Activated naive CD8-positive, alpha-beta T cell treated with anti-CD3 and anti-CD28 coated beads for 36 hours (primary cell): ENCODE measurements around the gene SNCB. TPM values are rescaled to one million over a fixed set of nuclear protein-coding genes. Genes with fewer than 3 reads are reported as not detected.
"Not testable (repeated sequence)": the region's sequence is repeated elsewhere in the genome, so short reads cannot be mapped to it uniquely, and the experiment has no call there.

Source experiments
- DNase-seq: peaks from one replicate; pipeline ENCODE4 v3.0.0; 2021
- H3K27ac Mint-ChIP-seq: one replicate; pipeline ENCODE4 v1.8.0; 2022; ENCODE audit warnings: mild to moderate bottlenecking, moderate library complexity, mixed read lengths
- H3K27me3 Mint-ChIP-seq: one replicate; pipeline ENCODE4 v1.8.0; 2022; ENCODE audit warnings: mild to moderate bottlenecking, mixed read lengths
- H3K36me3 Mint-ChIP-seq: one replicate; pipeline ENCODE4 v1.8.0; 2021; ENCODE audit warnings: mild to moderate bottlenecking, mixed read lengths
- H3K4me1 Mint-ChIP-seq: one replicate; pipeline ENCODE4 v1.8.0; 2021; ENCODE audit warnings: mixed read lengths
- H3K4me3 Mint-ChIP-seq: one replicate; pipeline ENCODE4 v1.8.0; 2022; ENCODE audit warnings: mild to moderate bottlenecking, moderate library complexity, mixed read lengths
- H3K9me3 Mint-ChIP-seq: one replicate; pipeline ENCODE4 v1.8.0; 2022; ENCODE audit warnings: mixed read lengths
- total RNA-seq, 2 experiments: library from RNA; stranded (reverse); gene quantifications; one replicate each; pipeline ENCODE4 v1.2.3, GENCODE V29; 2021

SNCB gene
- total RNA-seq, 2 experiments from 2014 or later, result 0.46 to 0.80 TPM

- peak within 1 kb of the TSS; percentile 12 for H3K27ac Mint-ChIP-seq
- H3K27me3 Mint-ChIP-seq, result peaks cover 36% of the 10 kb centered on the region
- peaks cover 9% of the 10 kb centered on the region for H3K4me1 Mint-ChIP-seq
- H3K9me3 Mint-ChIP-seq, result no peaks in the 10 kb centered on the region
- peak within 1 kb of the TSS; percentile 86 for H3K4me3 Mint-ChIP-seq
- no peaks in the 10 kb centered on the region for H3K36me3 Mint-ChIP-seq
- peak; percentile 78 for DNase-seq
These were observed 20.5 kb downstream of the SNCB start, which contains the start of gene GPRIN1 for GRCh38 chr5:176609724-176610434. Gene GPRIN1 (minus strand): TSS chr5:176610156. CDS start chr5:176599834, 10,322 bp downstream.

DNA sequence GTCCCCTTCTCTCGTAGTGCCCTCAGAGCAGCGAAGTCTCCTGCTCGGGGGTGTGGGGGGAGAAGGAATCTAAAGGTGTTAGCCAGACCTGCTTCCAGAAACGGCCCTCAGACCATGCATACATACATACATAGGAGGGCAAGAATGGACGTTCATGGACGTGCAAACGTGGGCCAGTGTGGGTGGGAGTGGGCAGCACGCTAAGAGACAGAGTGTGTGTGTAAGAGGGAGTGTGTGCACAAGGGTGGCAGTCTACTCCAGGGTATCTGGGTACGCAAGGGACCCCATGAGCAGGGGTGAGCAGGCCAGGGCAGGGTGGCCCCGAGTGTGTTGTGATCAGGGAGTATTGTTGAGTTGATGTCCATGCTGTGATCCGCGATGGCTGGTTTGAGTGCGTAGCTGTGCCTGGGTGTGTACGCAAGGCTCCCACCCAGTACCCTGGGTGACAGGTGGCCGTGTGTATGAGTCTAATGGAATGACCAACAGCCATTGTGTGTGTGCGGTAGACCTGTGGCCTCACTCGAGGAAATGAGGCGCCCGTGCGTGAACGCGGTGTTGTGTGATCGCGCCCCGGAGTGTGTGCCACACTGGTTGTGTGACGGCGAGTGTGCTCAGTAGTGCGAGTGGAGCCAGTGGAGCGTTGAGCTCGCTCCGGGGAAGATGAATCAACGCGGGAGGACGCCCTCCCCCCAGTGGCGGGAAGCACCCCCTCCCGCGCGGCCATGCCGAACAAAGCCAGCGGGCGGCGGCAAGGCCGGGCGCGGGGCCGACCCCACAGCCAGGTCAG is 21.2 kb downstream of the SNCB start:
- no peak for DNase-seq
- Mint-ChIP-seq H3K4me3 (peak overlapping the region; percentile 86), H3K27ac (peak overlapping the region; percentile 12), H3K4me1 (peaks cover 9% of the 10 kb centered on the region), H3K27me3 (peaks cover 36% of the 10 kb centered on the region), H3K36me3 (no peaks in the 10 kb centered on the region), H3K9me3 (no peaks in the 10 kb centered on the region)

- H3K27ac Mint-ChIP-seq, result no peak overlapping the region
- H3K27me3 Mint-ChIP-seq, result peaks cover 37% of the 10 kb centered on the region
- H3K4me3 Mint-ChIP-seq, result no peak overlapping the region
- H3K36me3 Mint-ChIP-seq, result no peaks in the 10 kb centered on the region
- H3K9me3 Mint-ChIP-seq, result no peaks in the 10 kb centered on the region
- peaks cover 9% of the 10 kb centered on the region for H3K4me1 Mint-ChIP-seq
- no peak for DNase-seq
These were observed 22.1 kb downstream of the SNCB start for GRCh38 chr5:176608142-176608705.

GRCh38 chr5:176606875-176607274 is 23.5 kb downstream of the SNCB start:
- Mint-ChIP-seq H3K4me3 (no peak overlapping the region), H3K27ac (no peak overlapping the region), H3K4me1 (peaks cover 9% of the 10 kb centered on the region), H3K36me3 (no peaks in the 10 kb centered on the region), H3K27me3 (peaks cover 31% of the 10 kb centered on the region), H3K9me3 (no peaks in the 10 kb centered on the region)
- DNase-seq, result no peak

GRCh38 chr5:176606032-176606431 is 24.3 kb downstream of the SNCB start:
- Mint-ChIP-seq H3K4me1 (peaks cover 9% of the 10 kb centered on the region), H3K36me3 (no peaks in the 10 kb centered on the region), H3K9me3 (no peaks in the 10 kb centered on the region), H3K27ac (no peak overlapping the region), H3K27me3 (peaks cover 25% of the 10 kb centered on the region), H3K4me3 (no peak overlapping the region)
- DNase-seq, result no peak

- Mint-ChIP-seq H3K27me3 (peaks cover 16% of the 10 kb centered on the region), H3K4me1 (peaks cover 5% of the 10 kb centered on the region), H3K9me3 (no peaks in the 10 kb centered on the region), H3K36me3 (no peaks in the 10 kb centered on the region), H3K27ac (no peak overlapping the region), H3K4me3 (no peak overlapping the region)
- DNase-seq, result no peak
These were observed 27.2 kb downstream of the SNCB start for GRCh38 chr5:176603091-176603490.

- Mint-ChIP-seq H3K4me3 (no peak overlapping the region), H3K27ac (no peak overlapping the region), H3K4me1 (peaks cover 5% of the 10 kb centered on the region), H3K36me3 (no peaks in the 10 kb centered on the region), H3K9me3 (no peaks in the 10 kb centered on the region), H3K27me3 (peaks cover 17% of the 10 kb centered on the region)
- no peak for DNase-seq
These were observed 28.3 kb downstream of the SNCB start for GRCh38 chr5:176601901-176602482.

DNA sequence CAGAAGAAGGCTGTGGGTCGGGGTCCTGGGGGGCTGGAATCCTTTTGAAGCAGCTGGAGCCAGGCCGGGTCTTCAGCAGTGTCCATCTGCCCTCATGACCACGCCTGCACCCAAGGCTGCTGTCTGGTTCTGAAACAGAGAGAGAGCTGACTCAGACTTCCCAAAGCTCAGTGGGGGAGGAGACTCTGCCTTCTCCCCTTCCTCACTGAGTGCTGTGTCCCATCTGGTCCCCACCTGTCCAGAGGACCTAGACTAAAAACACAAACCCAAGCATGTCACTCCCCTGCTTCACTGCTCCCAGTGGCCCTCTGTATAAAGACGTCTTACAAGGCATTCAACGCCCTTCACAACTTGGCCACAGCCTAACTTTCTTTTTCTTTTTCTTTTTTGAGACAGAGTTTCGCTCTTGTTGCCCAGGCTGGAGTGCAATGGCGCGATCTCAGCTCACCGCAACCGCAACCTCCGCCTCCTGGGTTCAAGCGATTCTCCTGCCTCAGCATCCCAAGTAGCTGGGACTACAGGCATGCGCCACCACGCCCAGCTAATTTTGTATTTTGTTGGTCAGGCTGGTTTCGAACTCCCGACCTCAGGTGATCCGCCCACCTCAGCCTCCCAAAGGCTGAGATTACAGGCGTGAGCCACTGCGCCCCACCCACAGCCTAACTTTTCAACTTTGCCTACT is 30.4 kb downstream of the SNCB start:
- not testable (repeated sequence) for H3K4me3 Mint-ChIP-seq, H3K27ac Mint-ChIP-seq, DNase-seq, H3K9me3 Mint-ChIP-seq, H3K36me3 Mint-ChIP-seq
- H3K27me3 Mint-ChIP-seq, result peaks cover 30% of the 10 kb centered on the region
- peaks cover 11% of the 10 kb centered on the region for H3K4me1 Mint-ChIP-seq

GRCh38 chr5:176597417-176598389 is 32.6 kb downstream of the SNCB start:
- Mint-ChIP-seq H3K27ac (no peak overlapping the region), H3K9me3 (no peaks in the 10 kb centered on the region), H3K4me1 (peaks cover 11% of the 10 kb centered on the region), H3K36me3 (no peaks in the 10 kb centered on the region), H3K27me3 (peaks cover 22% of the 10 kb centered on the region), H3K4me3 (peak overlapping the region; percentile 38)
- DNase-seq, result no peak

- Mint-ChIP-seq H3K27ac (no peak overlapping the region), H3K36me3 (no peaks in the 10 kb centered on the region), H3K9me3 (no peaks in the 10 kb centered on the region), H3K4me3 (peak overlapping the region; percentile 65), H3K4me1 (peaks cover 11% of the 10 kb centered on the region), H3K27me3 (peaks cover 22% of the 10 kb centered on the region)
- DNase-seq, result peak; percentile 75
These were observed 33.5 kb downstream of the SNCB start for GRCh38 chr5:176596689-176597416.

DNA sequence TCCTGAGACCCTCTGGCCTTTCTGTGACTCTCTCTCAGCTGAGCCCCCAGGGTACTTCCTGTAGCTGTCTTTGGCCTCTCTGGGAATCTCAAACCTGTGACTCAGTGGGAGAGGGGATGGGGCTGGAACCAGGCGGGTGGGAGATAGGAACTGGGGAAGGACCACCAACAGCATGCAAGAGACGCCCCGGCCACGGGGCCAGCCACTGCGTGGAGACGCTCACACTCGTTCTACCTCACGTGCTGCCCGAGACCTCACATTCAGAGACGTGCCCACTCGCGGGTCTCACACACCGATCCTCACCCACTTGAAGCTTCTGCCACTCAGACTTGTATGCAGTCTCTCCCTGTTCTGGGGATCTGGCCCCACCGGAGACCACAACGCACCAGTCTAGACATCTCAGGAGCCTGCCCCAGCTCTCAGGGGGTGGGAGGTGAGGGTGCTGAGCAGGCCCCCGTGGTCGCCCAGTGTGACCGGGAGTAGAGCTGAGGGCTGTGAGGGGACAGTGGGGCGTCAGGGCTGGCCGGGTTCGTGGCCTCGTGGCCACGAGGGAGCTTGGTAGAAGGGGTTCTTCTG is 34.2 kb downstream of the SNCB start:
- Mint-ChIP-seq H3K27me3 (peaks cover 22% of the 10 kb centered on the region), H3K4me1 (peaks cover 11% of the 10 kb centered on the region), H3K27ac (no peak overlapping the region), H3K9me3 (no peaks in the 10 kb centered on the region), H3K36me3 (no peaks in the 10 kb centered on the region), H3K4me3 (peak overlapping the region; percentile 65)
- no peak for DNase-seq

DNA sequence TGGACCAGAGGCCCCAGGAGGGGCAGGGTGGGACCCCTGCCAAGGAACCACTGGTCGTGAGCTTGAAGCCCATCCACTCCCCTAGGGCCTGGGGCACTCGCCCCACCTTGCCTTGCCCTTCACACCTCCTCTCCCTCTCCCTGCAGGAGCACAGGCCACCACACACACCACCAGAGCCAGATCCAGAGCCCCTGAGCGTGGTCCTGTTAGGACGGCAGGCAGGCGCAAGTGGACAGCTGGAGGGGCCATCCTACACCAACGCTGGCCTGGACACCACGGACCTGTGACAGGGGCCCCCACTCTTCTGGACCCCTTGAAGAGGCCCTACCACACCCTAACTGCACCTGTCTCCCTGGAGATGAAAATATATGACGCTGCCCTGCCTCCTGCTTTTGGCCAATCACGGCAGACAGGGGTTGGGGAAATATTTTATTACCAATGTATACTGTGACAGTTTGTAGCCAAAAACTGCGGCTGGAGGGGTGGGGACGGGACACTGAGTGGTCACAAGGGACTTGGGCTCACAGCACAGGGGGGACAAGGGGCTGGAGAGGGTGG is 34.9 kb downstream of the SNCB start:
- Mint-ChIP-seq H3K27me3 (peaks cover 22% of the 10 kb centered on the region), H3K4me1 (peaks cover 11% of the 10 kb centered on the region), H3K27ac (no peak overlapping the region), H3K9me3 (no peaks in the 10 kb centered on the region), H3K36me3 (no peaks in the 10 kb centered on the region), H3K4me3 (no peak overlapping the region)
- no peak for DNase-seq

- Mint-ChIP-seq H3K27me3 (peaks cover 22% of the 10 kb centered on the region), H3K4me3 (no peak overlapping the region), H3K4me1 (peaks cover 6% of the 10 kb centered on the region), H3K27ac (no peak overlapping the region), H3K9me3 (no peaks in the 10 kb centered on the region), H3K36me3 (no peaks in the 10 kb centered on the region)
- DNase-seq, result no peak
These were observed 35.8 kb downstream of the SNCB start for GRCh38 chr5:176594554-176594953.
